IPS-15b (cell line): ENCODE results near the gene DEF6.

Experiments used
- H3K27me3 ChIP-seq: one replicate; pipeline ENCODE4 v1.6.1; 2013; ENCODE audit warnings: low read length; ENCODE audit not compliant: control insufficient read depth, insufficient read depth
- H3K36me3 ChIP-seq: one replicate; pipeline ENCODE4 v1.6.1; 2013; ENCODE audit warnings: low read length; ENCODE audit not compliant: control insufficient read depth, insufficient read depth
- H3K4me1 ChIP-seq: one replicate; pipeline ENCODE4 v1.6.1; 2013; ENCODE audit warnings: mild to moderate bottlenecking, low read length; ENCODE audit not compliant: control insufficient read depth, insufficient read depth
- H3K4me3 ChIP-seq: one replicate; pipeline ENCODE4 v1.5.1; 2013; ENCODE audit warnings: low read depth, low read length
- H3K9ac ChIP-seq: one replicate; pipeline ENCODE4 v1.6.1; 2013; ENCODE audit warnings: low read depth, mild to moderate bottlenecking, low read length
- H3K9me3 ChIP-seq: one replicate; pipeline ENCODE4 v1.6.1; 2013; ENCODE audit warnings: mild to moderate bottlenecking, low read length; ENCODE audit not compliant: control insufficient read depth, insufficient read depth

The DEF6 gene, protein sequence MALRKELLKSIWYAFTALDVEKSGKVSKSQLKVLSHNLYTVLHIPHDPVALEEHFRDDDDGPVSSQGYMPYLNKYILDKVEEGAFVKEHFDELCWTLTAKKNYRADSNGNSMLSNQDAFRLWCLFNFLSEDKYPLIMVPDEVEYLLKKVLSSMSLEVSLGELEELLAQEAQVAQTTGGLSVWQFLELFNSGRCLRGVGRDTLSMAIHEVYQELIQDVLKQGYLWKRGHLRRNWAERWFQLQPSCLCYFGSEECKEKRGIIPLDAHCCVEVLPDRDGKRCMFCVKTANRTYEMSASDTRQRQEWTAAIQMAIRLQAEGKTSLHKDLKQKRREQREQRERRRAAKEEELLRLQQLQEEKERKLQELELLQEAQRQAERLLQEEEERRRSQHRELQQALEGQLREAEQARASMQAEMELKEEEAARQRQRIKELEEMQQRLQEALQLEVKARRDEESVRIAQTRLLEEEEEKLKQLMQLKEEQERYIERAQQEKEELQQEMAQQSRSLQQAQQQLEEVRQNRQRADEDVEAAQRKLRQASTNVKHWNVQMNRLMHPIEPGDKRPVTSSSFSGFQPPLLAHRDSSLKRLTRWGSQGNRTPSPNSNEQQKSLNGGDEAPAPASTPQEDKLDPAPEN

DNA sequence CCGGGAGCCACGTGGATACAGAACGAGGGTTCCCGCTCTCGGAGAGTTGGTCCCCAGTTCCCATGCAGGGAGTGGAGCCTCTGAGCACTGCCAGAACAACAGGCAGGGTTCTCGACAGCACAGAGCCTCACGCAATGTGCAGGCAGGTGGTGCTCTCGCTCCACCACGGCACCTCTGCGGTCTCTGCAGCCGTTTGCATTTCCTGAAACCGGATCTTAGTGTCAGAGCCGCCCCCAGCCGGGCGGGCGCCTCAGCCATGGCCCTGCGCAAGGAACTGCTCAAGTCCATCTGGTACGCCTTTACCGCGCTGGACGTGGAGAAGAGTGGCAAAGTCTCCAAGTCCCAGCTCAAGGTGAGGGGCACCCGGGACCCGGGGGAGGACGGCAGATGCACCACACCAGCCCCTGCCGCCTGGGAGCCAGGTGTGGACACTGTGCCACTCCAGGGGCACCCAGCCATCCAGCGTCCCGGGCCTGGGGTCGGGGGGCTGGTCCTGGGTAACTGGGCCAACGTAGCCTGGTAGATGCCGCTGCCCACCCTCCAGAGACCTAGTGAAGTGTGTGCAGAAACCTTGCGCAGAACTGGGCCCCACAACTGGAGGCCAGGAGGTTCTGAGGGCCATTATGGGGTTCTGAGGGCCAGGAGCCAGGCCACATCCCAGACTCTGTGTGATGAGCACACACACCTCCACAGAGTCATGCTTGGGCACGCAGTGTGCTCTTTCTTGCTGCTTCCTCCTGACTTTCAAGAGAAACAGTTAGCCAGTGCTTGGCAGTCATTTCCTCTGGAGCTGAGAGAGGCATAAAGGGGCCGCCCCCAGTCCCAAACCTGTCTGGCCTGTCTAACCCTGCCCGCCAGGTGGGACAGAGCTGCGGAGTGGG, at the start of gene DEF6:
Gene DEF6 (plus strand): TSS at position 218 of the 881 bp plus-strand sequence. CDS start 39 bp downstream, at position 257.
- Histone ChIP-seq H3K4me3 (peak within 1 kb of the TSS; percentile 45), H3K36me3 (peaks cover 10% of the 10 kb centered on the region), H3K9me3 (no peaks in the 10 kb centered on the region), H3K9ac (no peak within 1 kb of the TSS), H3K27me3 (no peaks in the 10 kb centered on the region), H3K4me1 (peaks cover 8% of the 10 kb centered on the region)

DNA sequence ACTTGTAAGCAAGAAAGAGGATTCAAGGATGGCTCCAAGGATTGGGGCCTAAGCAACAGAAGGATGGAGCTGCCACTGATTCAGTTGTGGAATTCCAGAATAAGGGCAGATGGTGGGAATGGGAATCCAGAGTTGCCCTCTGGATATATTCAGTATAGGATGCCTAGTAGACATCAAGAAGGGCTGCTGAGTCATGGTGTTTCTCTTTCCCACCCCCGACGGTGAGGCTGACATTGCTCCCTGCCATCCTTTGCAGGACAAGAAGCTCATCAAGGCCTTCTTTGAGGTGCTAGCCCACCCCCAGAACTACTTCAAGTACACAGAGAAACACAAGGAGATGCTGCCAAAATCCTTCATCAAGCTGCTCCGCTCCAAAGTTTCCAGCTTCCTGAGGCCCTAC, 49.3 kb upstream of the DEF6 start:
- no peaks in the 10 kb centered on the region for H3K27me3 ChIP-seq
- H3K9me3 ChIP-seq: no peaks in the 10 kb centered on the region
- H3K9ac ChIP-seq: no peak overlapping the region
- peaks cover 8% of the 10 kb centered on the region for H3K4me1 ChIP-seq
- no peak overlapping the region for H3K4me3 ChIP-seq
- H3K36me3 ChIP-seq: peaks cover 2% of the 10 kb centered on the region

DNA sequence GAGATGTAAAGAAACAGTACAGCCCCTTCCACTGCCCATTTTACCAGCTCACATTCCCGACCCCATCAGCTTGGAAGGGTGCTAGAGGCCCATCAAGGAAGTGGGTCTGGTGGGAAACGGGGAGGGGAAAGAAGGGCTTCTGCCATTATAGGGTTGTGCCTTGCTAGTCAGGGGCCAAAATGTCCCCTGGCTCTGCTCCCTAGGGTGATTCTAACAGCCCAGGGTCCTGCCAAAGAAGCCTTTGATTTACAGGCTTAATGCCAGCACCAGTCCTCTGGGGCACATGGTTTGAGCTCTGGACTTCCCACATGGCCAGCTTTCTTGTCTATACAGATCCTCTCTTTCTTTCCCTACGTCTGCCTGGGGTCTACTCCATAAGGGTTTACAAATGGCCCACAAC, 48.7 kb upstream of the DEF6 start:
- H3K9me3 ChIP-seq: no peaks in the 10 kb centered on the region
- peaks cover 8% of the 10 kb centered on the region for H3K4me1 ChIP-seq
- no peak overlapping the region for H3K9ac ChIP-seq
- H3K4me3 ChIP-seq: no peak overlapping the region
- H3K36me3 ChIP-seq: peaks cover 2% of the 10 kb centered on the region
- no peaks in the 10 kb centered on the region for H3K27me3 ChIP-seq

DNA sequence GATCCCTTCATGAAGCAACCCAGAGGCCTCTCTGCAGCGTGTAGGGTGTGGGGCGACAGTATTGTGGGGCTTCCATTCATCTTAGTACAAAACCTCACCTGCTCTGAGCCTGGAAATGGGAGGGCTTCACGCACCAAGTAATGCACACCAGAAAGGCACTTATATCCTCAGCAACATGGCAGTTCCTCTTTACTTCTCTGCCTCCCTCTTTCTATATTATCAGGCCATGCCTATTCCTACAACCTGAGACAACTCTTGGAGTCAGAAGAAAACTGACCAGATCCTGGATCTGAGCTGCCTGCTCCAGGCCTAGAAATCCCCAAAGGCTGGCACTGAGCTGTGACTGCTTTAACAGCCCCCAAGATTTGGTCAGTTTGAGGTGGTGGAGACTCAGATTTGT, 45.7 kb upstream of the DEF6 start:
- H3K27me3 ChIP-seq: no peaks in the 10 kb centered on the region
- H3K4me1 ChIP-seq: peaks cover 8% of the 10 kb centered on the region
- H3K36me3 ChIP-seq: no peaks in the 10 kb centered on the region
- no peak overlapping the region for H3K4me3 ChIP-seq
- no peak overlapping the region for H3K9ac ChIP-seq
- H3K9me3 ChIP-seq: no peaks in the 10 kb centered on the region

DNA sequence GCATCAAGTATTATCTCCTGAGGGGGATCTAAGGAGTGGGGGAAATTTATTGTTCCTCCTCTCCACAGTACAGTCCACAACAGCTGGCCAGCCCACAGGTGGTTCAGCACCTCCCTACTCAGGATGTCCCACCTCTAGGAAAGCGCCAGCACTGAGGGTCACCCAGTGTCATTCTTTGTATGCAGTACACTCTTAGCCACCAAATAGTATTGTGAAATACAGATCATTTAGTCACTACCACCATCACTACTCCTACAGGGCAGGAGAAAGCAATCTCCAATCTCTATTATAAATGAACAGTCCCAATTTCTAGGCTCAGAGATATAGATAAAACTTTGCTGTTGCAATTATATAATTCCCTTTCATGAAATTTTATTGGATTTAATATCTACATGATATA, 44.4 kb upstream of the DEF6 start:
- Histone ChIP-seq H3K27me3 (no peaks in the 10 kb centered on the region), H3K4me3 (no peak overlapping the region), H3K36me3 (no peaks in the 10 kb centered on the region), H3K9ac (no peak overlapping the region), H3K4me1 (peaks cover 8% of the 10 kb centered on the region), H3K9me3 (no peaks in the 10 kb centered on the region)

DNA sequence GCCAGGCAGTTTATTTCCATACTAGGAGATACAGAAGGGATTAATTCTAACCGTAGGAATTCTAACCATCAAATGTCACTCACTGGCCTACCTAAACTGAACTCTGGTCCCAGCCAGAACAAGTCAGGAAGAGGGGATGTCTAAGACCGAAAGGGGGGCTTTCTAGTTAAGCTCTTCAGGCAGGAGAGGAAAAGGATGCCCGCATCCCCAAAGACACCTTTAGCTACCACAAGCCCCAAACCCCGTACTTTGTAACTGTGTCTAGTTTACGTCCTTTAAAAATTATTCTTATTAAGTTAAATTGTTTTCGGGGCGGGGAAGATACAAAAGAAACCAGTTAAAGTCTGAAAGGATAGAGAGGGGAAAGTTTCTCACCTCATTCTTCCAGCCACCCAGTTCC, 39.3 kb upstream of the DEF6 start:
- H3K4me1 ChIP-seq: peaks cover 6% of the 10 kb centered on the region
- H3K36me3 ChIP-seq: no peaks in the 10 kb centered on the region
- peak overlapping the region; percentile 91 for H3K4me3 ChIP-seq

DNA sequence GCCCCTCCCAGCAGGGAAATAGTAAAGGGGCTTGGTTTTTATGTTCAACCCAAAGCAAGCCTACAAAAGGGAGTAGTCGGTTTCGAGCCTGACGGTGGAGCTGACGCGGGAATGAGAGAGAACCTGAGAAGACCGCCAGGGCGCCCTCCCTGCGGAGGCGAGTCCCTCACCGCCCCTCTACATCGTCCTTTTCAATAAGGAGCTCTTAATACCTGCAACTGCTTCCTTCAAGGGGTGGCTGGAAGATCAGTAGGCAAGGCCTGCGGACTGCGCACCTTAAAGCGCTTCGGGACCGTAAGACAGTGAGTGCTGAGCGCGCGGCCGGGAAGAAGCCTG, 38.8 kb upstream of the DEF6 start:
- no peaks in the 10 kb centered on the region for H3K9me3 ChIP-seq
- peak overlapping the region; percentile 66 for H3K9ac ChIP-seq
- no peaks in the 10 kb centered on the region for H3K36me3 ChIP-seq
- H3K4me1 ChIP-seq: peaks cover 6% of the 10 kb centered on the region
- no peaks in the 10 kb centered on the region for H3K27me3 ChIP-seq
- peak overlapping the region; percentile 91 for H3K4me3 ChIP-seq

More for the DNA sequence above, 39.3 kb upstream of the DEF6 start:
- H3K9ac ChIP-seq: no peak overlapping the region
- no peaks in the 10 kb centered on the region for H3K27me3 ChIP-seq
- H3K9me3 ChIP-seq: no peaks in the 10 kb centered on the region

DNA sequence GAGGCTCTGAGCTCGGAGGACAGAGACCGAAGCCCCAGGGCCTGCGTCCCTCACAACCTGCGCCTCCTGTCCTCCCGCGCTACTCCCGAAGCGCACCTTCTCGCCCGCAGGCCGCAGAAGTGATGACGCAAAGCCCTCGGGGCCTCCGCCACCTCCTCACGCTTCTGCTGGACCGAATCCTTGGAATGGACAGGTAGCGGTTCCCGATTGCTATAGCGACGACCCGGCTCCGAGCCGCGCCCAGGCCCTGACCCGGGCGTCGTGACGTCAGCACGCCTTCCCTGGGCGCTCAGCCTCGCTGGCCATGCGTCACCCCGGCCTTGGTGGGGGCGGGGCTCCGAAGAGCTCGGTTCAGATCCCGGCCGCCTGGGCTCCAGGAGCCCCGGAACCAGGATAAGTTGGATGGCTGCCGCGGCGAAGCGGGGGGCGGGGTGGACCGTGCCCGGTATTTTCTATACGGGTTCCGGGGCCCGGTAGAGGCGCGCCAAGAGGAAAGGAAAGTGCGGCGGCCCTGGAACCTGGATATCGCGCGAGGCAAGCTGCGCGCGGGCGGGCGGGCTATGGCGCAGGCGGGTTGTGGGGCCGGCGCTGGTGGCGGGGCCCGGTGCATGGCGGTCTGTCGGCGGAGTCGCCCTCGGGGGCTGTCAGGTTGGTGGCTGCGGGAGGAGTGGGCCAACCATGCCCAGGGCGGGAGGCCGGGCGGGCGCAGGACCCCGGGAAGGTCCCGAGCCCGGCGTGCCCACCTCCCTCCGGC, 38.2 kb upstream of the DEF6 start, which contains the start of gene ZNF76:
Gene ZNF76 (plus strand): TSS at position 542 of the 754 bp plus-strand sequence. CDS start 21,417 bp downstream, outside the sequence.
- Histone ChIP-seq H3K36me3 (no peaks in the 10 kb centered on the region), H3K9me3 (no peaks in the 10 kb centered on the region), H3K4me1 (peaks cover 9% of the 10 kb centered on the region), H3K9ac (peak within 1 kb of the TSS; percentile 96), H3K27me3 (no peaks in the 10 kb centered on the region), H3K4me3 (peak within 1 kb of the TSS; percentile 91)

DNA sequence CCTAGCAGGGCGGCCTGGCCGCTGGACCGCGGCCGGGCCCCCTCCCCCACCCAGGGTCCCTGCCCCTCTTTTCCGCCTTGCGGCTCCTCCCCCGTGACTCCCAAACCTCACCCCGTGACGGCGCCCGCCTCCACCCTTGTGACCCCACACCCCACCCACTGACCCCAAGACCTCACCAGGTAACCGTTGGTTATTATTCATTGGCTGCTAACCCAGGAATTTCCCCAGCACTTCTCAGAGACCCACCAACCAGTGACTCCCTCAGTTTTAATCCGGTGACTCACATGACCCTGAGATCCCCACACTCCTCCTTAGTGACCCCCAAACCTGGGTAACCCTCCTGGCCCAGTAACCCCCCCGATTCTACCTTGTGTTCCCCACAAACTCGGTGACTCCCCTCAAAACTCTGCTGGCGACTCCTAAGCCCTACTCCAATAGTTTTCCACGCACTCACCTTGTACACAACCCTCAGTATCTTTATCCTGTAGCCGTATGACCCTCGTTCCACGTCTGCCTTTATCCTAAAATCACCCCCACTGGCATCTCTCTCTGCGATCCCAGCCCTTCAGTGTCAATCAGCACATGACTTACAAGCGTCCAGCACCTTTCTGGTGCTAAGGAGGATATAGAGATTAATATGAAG, 37.5 kb upstream of the DEF6 start:
- Histone ChIP-seq H3K9ac (peak overlapping the region; percentile 96), H3K4me1 (peaks cover 9% of the 10 kb centered on the region), H3K27me3 (no peaks in the 10 kb centered on the region), H3K9me3 (no peaks in the 10 kb centered on the region), H3K4me3 (peak overlapping the region; percentile 91), H3K36me3 (no peaks in the 10 kb centered on the region)

DNA sequence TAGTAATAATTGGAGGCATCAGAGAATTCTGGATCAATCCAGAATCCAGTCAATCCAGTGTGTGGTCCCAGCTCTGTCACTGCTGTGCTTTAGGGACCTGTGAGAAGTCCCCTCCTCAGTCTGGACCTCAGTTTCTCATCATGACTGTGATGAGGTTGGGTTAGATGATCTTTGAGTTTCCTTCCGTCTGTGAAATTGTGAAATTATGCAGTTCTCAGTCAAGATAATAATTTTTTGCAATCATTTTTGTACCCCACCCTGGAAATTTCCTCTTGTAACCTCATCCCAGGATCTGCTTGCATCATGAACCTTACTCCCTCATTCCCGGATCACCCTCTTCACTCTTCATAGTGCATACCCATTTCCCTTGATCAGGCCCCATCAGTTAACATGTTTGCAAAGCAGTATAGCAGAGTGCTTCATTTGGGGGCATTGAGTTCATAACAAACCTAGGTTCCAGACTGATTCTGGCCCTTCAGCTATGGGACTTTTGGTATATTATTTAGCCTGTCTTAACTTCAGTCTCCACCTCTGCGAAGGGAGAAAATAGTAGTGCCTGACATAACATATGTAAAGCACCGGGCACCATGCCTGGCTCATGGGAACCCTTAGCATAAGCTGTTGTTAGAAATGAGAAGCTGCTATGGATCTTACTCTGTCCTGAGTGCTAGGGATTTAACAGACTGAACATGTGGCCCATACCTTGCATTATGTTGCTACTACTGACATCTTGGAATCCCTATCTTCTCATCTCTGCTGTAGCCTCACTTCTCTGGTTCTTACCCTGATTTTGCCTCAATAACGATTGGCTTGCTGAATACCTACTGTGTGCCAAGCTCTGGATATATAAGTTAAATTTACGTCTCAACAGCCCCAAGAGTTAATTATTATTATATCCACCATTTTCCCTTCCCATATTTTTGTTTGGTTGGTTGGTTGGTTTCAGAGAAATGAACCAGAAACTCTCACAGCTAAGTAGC, 36.7 kb upstream of the DEF6 start:
- H3K9me3 ChIP-seq: no peaks in the 10 kb centered on the region
- H3K9ac ChIP-seq: peak overlapping the region; percentile 96
- no peaks in the 10 kb centered on the region for H3K36me3 ChIP-seq
- peak overlapping the region; percentile 91 for H3K4me3 ChIP-seq
- peaks cover 9% of the 10 kb centered on the region for H3K4me1 ChIP-seq
- H3K27me3 ChIP-seq: no peaks in the 10 kb centered on the region
